PC-3 (cell line): ENCODE data around the gene IRAK1BP1. TPM values are rescaled to one million over a fixed set of nuclear protein-coding genes. Genes with fewer than 3 reads are reported as not detected.

Source experiments
- ATAC-seq: fragments of 200-7000 bp; cut with Tn5 transposase; 2 replicates; pipeline ENCODE4 v1.9.1; 2020; ENCODE audit warnings: mild to moderate bottlenecking, moderate library complexity
- BruUV-seq: library from RNA; stranded (reverse); fragments of 400-500 nt; replicated peaks from 2 replicates; lab custom pipeline; 2021; lab: Mats Ljungman, UMichigan
- CTCF ChIA-PET: fragments of 300-600 bp; sonication (Branson Sonifier 250); formaldehyde crosslinking; loops from one replicate; lab custom pipeline; 2022; ENCODE audit warnings: antibody characterized with exemption; lab: Charles Lee
- POLR2A ChIA-PET: fragments of 300-600 bp; sonication (Branson Sonifier 250); formaldehyde crosslinking; loops from one replicate; lab custom pipeline; 2022; ENCODE audit warnings: antibody characterized with exemption; ENCODE audit not compliant: unreplicated experiment; lab: Charles Lee
- DNase-seq: peaks from one replicate; pipeline ENCODE4 v3.0.0-alpha.2; 2015
- H2AFZ ChIP-seq: fragments of 300-600 bp; sonication (generic); 2 replicates; pipeline ENCODE4 v1.6.0; 2016; ENCODE audit warnings: antibody characterized with exemption, low read length
- H3F3A ChIP-seq: fragments of 300-600 bp; sonication (generic); one replicate; pipeline ENCODE4 v1.6.0; 2017; ENCODE audit warnings: antibody characterized with exemption, low read length, control low read depth, mild to moderate bottlenecking; ENCODE audit not compliant: unreplicated experiment
- H3K27ac ChIP-seq: fragments of 300-600 bp; sonication (generic); 2 replicates; pipeline ENCODE4 v1.5.1; 2016; ENCODE audit warnings: mild to moderate bottlenecking, low read length
- H3K27me3 ChIP-seq: fragments of 300-600 bp; sonication (generic); 2 replicates; pipeline ENCODE4 v1.6.1; 2016; ENCODE audit warnings: low read length, mixed read lengths
- H3K36me3 ChIP-seq: fragments of 300-600 bp; sonication (generic); 2 replicates; pipeline ENCODE4 v1.6.1; 2016; ENCODE audit warnings: low read depth, mixed run types, low read length, mixed read lengths
- H3K4me1 ChIP-seq: fragments of 300-600 bp; sonication (generic); 2 replicates; pipeline ENCODE4 v1.5.1; 2016; ENCODE audit warnings: low read length; ENCODE audit not compliant: insufficient read depth
- H3K4me2 ChIP-seq: fragments of 300-600 bp; sonication (generic); 2 replicates; pipeline ENCODE4 v1.6.0; 2016; ENCODE audit warnings: low read length
- H3K4me3 ChIP-seq: fragments of 300-600 bp; sonication (generic); 2 replicates; pipeline ENCODE4 v1.5.1; 2016; ENCODE audit warnings: mild to moderate bottlenecking, low read length, mixed read lengths
- H3K79me2 ChIP-seq: fragments of 300-600 bp; sonication (generic); 2 replicates; pipeline ENCODE4 v1.6.1; 2017; ENCODE audit warnings: low read length, mixed read lengths
- H3K9ac ChIP-seq: fragments of 300-600 bp; sonication (generic); 2 replicates; pipeline ENCODE4 v1.6.0; 2016; ENCODE audit warnings: mild to moderate bottlenecking, low read length
- H3K9me2 ChIP-seq: fragments of 300-600 bp; sonication (generic); replicated peaks from 2 replicates; pipeline ENCODE4 v1.6.1; 2016; ENCODE audit warnings: mixed run types, low read length, mixed read lengths
- H3K9me3 ChIP-seq: fragments of 300-600 bp; sonication (generic); 2 replicates; pipeline ENCODE4 v1.6.1; 2016; ENCODE audit warnings: low read length, mixed read lengths
- H4K20me1 ChIP-seq: fragments of 300-600 bp; sonication (generic); 2 replicates; pipeline ENCODE4 v1.6.1; 2016; ENCODE audit warnings: low read length, mixed read lengths
- CTCF ChIP-seq: fragments of 300-600 bp; sonication (generic); conservative IDR thresholded peaks from 2 replicates; pipeline ENCODE4 v1.5.1; 2017; ENCODE audit warnings: antibody characterized with exemption, low read depth, mild to moderate bottlenecking, low read length
- EZH2 ChIP-seq: fragments of 300-600 bp; sonication (generic); IDR thresholded peaks from one replicate; pipeline ENCODE4 v1.6.1; 2017; ENCODE audit warnings: antibody characterized with exemption, mild to moderate bottlenecking, low read length; ENCODE audit not compliant: unreplicated experiment
- EZH2phosphoT487 ChIP-seq: fragments of 300-600 bp; sonication (generic); IDR thresholded peaks from 2 replicates; pipeline ENCODE4 v1.6.1; 2018; ENCODE audit warnings: mild to moderate bottlenecking, antibody characterized with exemption, low read length, borderline replicate concordance
- intact Hi-C: fragments of 100-400 bp; cut with micrococcal nuclease; formaldehyde crosslinking; loops from 2 replicates; pipeline ENCODE4 v1.9.0; 2023
- total RNA-seq: library from RNA; depleted of rRNA; stranded (reverse); fragments of >200 nt; gene quantifications from 2 replicates; pipeline ENCODE4 v1.2.3, GENCODE V29; 2014

Gene IRAK1BP1
- total RNA-seq, 1 experiment from 2014 or later = 3.4 TPM

- H3K4me1 ChIP-seq = no peaks in the 10 kb centered on the region
- TF ChIP-seq EZH2 = no peak
- no peak for TF ChIP-seq CTCF
- TF ChIP-seq EZH2phosphoT487 = no peak
- no peaks in the 10 kb centered on the region for H3K9me3 ChIP-seq
- CTCF ChIA-PET = no interaction called here
- ATAC-seq (no peak), DNase-seq (no peak)
- no peak overlapping the region for H2AFZ ChIP-seq
- no peak overlapping the region for H3K27ac ChIP-seq
- BruUV-seq = no TSS peak
- intact Hi-C loops = no loop called here
- no peaks in the 10 kb centered on the region for H3F3A ChIP-seq
- no peak overlapping the region for H3K4me3 ChIP-seq
- POLR2A ChIA-PET = no interaction called here
- no peaks in the 10 kb centered on the region for H3K9me2 ChIP-seq
- no peak overlapping the region for H3K9ac ChIP-seq
- no peak overlapping the region for H3K4me2 ChIP-seq
- H3K27me3 ChIP-seq = no peaks in the 10 kb centered on the region
- H3K79me2 ChIP-seq = no peaks in the 10 kb centered on the region
- no peaks in the 10 kb centered on the region for H3K36me3 ChIP-seq
- H4K20me1 ChIP-seq = no peaks in the 10 kb centered on the region
Measured at GRCh38 chr6:78845567-78845966, 21.8 kb upstream of the IRAK1BP1 start.

GRCh38 chr6:78850621-78851020 lies 16.7 kb upstream of the IRAK1BP1 start:
- ChIA-PET CTCF (no interaction called here), POLR2A (no interaction called here)
- ATAC-seq (no peak), DNase-seq (no peak)
- H3K9me3 ChIP-seq = no peaks in the 10 kb centered on the region
- H3K9me2 ChIP-seq = no peaks in the 10 kb centered on the region
- no TSS peak for BruUV-seq
- intact Hi-C loops = no loop called here
- H3K4me2 ChIP-seq = no peak overlapping the region
- H4K20me1 ChIP-seq = no peaks in the 10 kb centered on the region
- no peaks in the 10 kb centered on the region for H3K36me3 ChIP-seq
- no peak overlapping the region for H3K4me3 ChIP-seq
- no peak overlapping the region for H2AFZ ChIP-seq
- no peaks in the 10 kb centered on the region for H3K27me3 ChIP-seq
- TF ChIP-seq EZH2 (no peak), CTCF (no peak), EZH2phosphoT487 (no peak)
- no peaks in the 10 kb centered on the region for H3K4me1 ChIP-seq
- no peak overlapping the region for H3K9ac ChIP-seq
- H3K79me2 ChIP-seq = no peaks in the 10 kb centered on the region
- H3F3A ChIP-seq = no peaks in the 10 kb centered on the region
- no peak overlapping the region for H3K27ac ChIP-seq

GRCh38 chr6:78851156-78851555 lies 16.2 kb upstream of the IRAK1BP1 start:
- Histone ChIP-seq H4K20me1 (no peaks in the 10 kb centered on the region), H3K9ac (no peak overlapping the region), H3K4me2 (no peak overlapping the region), H3K27me3 (no peaks in the 10 kb centered on the region), H3K79me2 (no peaks in the 10 kb centered on the region), H3K36me3 (no peaks in the 10 kb centered on the region), H3F3A (no peaks in the 10 kb centered on the region), H3K4me3 (no peak overlapping the region), H3K27ac (no peak overlapping the region), H3K9me3 (no peaks in the 10 kb centered on the region), H2AFZ (no peak overlapping the region), H3K4me1 (no peaks in the 10 kb centered on the region), H3K9me2 (no peaks in the 10 kb centered on the region)
- CTCF ChIA-PET = no interaction called here
- no peak for DNase-seq
- TF ChIP-seq EZH2phosphoT487 = no peak
- TF ChIP-seq CTCF = no peak
- POLR2A ChIA-PET = no interaction called here
- no TSS peak for BruUV-seq
- no peak for ATAC-seq
- intact Hi-C loops = no loop called here
